Adipose tissue (tissue), 3 donors: ENCODE data around the gene DNAJC9. TPM values are rescaled to one million over a fixed set of nuclear protein-coding genes. Genes with fewer than 3 reads are reported as not detected.

Experiments
- H3K27ac ChIP-seq: one replicate; pipeline ENCODE4 v1.5.1; 2013; ENCODE audit warnings: low read depth, low read length
- WGBS, 3 donors: extraction: QIAGEN DNeasy Blood & Tissue Kit; methylation state at CpG; one replicate each; pipeline ENCODE4 v1.1.7; 2013; 5-methylcytosine and 5-hydroxymethylcytosine counted together
- polyA plus RNA-seq, 3 donors: library from polyadenylated mRNA; stranded (reverse); fragments of 200-250 nt; gene quantifications; one replicate each; pipeline ENCODE4 v1.2.3, GENCODE V29; 2013
- donor health status: healthy with polysubstance abuse.
- donor health status: Bipolar disorder and iron deficiency.
- donor health status: healthy.

The DNAJC9 gene
- polyA plus RNA-seq, 3 donors: 4.3 to 8.8 (median 5.6) TPM

DNA sequence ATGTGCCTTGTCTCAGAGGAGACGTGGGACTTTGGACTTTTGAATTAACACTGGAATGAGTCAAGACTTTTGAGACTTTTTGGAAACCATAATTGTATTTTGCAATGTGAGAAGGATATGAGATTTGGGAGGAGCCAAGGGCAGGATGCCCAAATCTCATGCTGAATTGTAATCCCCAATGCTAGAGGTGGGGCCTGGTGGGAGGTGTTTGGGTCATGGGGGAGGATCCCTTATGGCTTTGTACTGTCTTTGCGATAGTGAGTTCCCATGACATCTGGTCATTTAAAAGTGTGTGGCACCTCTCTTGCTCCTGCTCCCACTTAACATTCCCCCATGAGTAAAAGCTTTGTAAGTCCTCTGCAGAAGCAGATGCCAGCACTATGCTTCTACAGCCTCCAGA is 39.2 kb downstream of the DNAJC9 start:
- no peak overlapping the region for H3K27ac ChIP-seq
- WGBS, 3 donors: 61 to 87% (median 77%) methylated on average over 2 of the region's 2 CpGs

DNA sequence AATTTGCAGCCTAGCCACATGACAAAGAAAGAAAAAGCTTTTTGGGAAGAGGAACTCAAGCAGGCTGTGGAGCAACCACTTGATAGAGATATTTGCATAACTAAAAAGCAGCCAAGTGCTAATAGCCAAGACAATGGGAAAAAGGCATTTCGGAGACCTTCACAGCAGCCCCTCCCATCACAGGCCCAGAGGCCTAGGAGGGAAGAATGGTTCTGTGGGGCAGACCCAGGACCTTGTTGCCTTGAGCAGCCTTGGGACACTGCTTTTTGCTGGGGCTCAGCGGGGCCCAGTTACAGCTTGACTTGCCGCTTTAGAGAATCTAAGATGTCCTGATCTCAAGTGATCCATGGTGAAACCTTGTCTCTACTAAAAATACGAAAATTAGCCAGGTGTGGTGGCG is 40.7 kb downstream of the DNAJC9 start:
- 97 to 98% (median 97%) methylated on average over 5 of the region's 5 CpGs for WGBS, 3 donors
- no peak overlapping the region for H3K27ac ChIP-seq

DNA sequence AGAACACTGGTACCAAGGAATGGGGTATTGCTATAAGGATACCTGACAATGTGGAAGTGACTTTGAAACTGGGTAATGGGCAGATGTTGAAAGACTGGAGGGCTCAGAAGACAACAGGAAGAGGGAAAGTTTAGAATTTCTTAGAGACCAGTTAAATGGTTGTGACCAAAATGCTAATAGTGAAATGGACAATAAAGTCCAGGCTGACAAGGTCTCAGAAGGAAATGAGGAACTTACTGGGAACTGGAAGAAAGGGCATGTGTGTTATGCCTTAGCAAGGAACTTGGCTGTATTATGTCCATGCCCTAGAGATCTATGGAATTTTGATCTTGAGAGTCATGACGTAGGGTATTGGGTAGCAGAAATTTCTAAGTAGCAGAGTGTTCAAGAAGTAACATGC is 41.2 kb downstream of the DNAJC9 start:
- no peak overlapping the region for H3K27ac ChIP-seq
- 71 to 97% (median 85%) methylated on average over 1 of the region's 1 CpG for WGBS, 3 donors

DNA sequence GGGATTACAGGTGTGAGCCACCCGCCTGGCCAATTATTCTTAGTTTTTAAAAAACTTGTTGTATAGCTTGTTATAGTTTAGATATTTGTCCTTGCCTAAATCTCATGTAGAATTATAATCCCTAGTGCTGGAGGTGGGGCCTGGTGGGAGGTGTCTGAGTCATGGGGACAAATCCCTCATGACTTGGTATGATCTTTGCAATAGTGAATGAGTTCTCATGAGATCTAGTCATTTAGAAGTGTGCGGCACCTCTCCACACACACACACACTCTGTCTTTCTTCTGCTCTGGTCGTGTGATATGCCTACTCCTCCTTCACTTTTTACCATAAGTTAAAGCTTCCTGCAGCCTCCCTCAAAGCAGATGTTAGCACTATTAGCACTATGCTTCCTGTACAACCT is 42.0 kb downstream of the DNAJC9 start:
- no peak overlapping the region for H3K27ac ChIP-seq
- 87 to 94% (median 91%) methylated on average over 3 of the region's 3 CpGs for WGBS, 3 donors

Other genes with a start within 250 kb of the DNAJC9 start
- 10 to 100 TPM; 13.4 to 20.9 (median 20.4) TPM for gene P4HA1, start 150.4 kb downstream of the DNAJC9 start, polyA plus RNA-seq
- 1 to 10 TPM; 1.6 to 9.9 (median 1.7) TPM for gene NUDT13, start 136.8 kb downstream of the DNAJC9 start, polyA plus RNA-seq
- gene ECD, start 79.2 kb downstream of the DNAJC9 start, polyA plus RNA-seq: 10 to 100 TPM in 1 of 3 donors, 1 to 10 TPM in 2; 6.8 to 13.0 (median 7.2) TPM
- gene FAM149B1, start 79.1 kb downstream of the DNAJC9 start, polyA plus RNA-seq: 10 to 100 TPM in 2 of 3 donors, 1 to 10 TPM in 1; 8.4 to 25.2 (median 11.6) TPM
- 10 to 100 TPM; 37.3 to 79.6 (median 52.4) TPM for gene MRPS16, start 5.4 kb upstream of the DNAJC9 start, polyA plus RNA-seq
- 1 to 10 TPM; 1.6 to 3.0 (median 1.8) TPM for gene CFAP70, start 111.6 kb upstream of the DNAJC9 start, polyA plus RNA-seq
- 10 to 100 TPM; 38.0 to 81.3 (median 63.2) TPM for gene ANXA7, start 166.8 kb upstream of the DNAJC9 start, polyA plus RNA-seq
- 1 to 10 TPM in 1 of 3 donors, under 1 TPM in 2; 0.38 to 1.2 (median 0.61) TPM for gene MSS51, start 186.3 kb upstream of the DNAJC9 start, polyA plus RNA-seq
- 10 to 100 TPM; 14.6 to 44.3 (median 25.8) TPM for gene PPP3CB, start 248.8 kb upstream of the DNAJC9 start, polyA plus RNA-seq